Uterus (tissue), 4 donors: Measurements from ENCODE around the gene SHC4. TPM values are rescaled to one million over a fixed set of nuclear protein-coding genes. Genes with fewer than 3 reads are reported as not detected.

Experiments
- DNase-seq, 2 donors: peaks; one replicate each; pipeline ENCODE4 v3.0.0-alpha.2; 2019 to 2020
- H3K27ac ChIP-seq, 2 donors: fragments of 200-600 bp; sonication (generic); 1 replicate in 1 of 2; 2 replicates in 1 of 2; pipeline ENCODE4 v1.5.1; 2016 to 2018
- H3K27me3 ChIP-seq, 2 donors: fragments of 200-600 bp; sonication (generic); one replicate each; pipeline ENCODE4 v1.5.1; 2018 to 2019; ENCODE audit warnings: control low read depth in 1 of 2
- H3K36me3 ChIP-seq, 2 donors: fragments of 200-600 bp; sonication (generic); one replicate each; pipeline ENCODE4 v1.5.1; 2019; ENCODE audit warnings: control low read depth in 1 of 2
- H3K4me1 ChIP-seq, 2 donors: fragments of 200-600 bp; sonication (generic); one replicate each; pipeline ENCODE4 v1.5.1; 2018 to 2019; ENCODE audit warnings: control low read depth in 1 of 2
- H3K4me3 ChIP-seq, 2 donors: fragments of 200-600 bp; sonication (generic); 1 replicate in 1 of 2; 2 replicates in 1 of 2; pipeline ENCODE4 v1.5.1; 2018 to 2019; ENCODE audit warnings: mild to moderate bottlenecking in 1 of 2
- H3K9me3 ChIP-seq, 2 donors: fragments of 200-600 bp; sonication (generic); one replicate each; pipeline ENCODE4 v1.5.1; 2019; ENCODE audit warnings: control low read depth in 1 of 2
- CTCF ChIP-seq, 4 experiments: fragments of 200-600 bp in 2 of 4; fragments of 450-650 bp in 2 of 4; sonication (generic) in 2 of 4; IDR thresholded peaks; one replicate each; pipeline ENCODE4 v1.5.1; 2016 to 2019; ENCODE audit warnings: antibody characterized with exemption in 4 of 4, mild to moderate bottlenecking in 2 of 4, moderate library complexity in 1 of 4
- POLR2A ChIP-seq, 2 donors: fragments of 450-650 bp; IDR thresholded peaks; one replicate each; pipeline ENCODE4 v1.6.1; 2016; ENCODE audit warnings: antibody characterized with exemption in 2 of 2, mild to moderate bottlenecking in 1 of 2, moderate library complexity in 1 of 2
- intact Hi-C: fragments of 100-400 bp; cut with DNase I; formaldehyde crosslinking; loops from one replicate; pipeline ENCODE4 v1.15.1; 2023; ENCODE audit warnings: low total_unique reads
- total RNA-seq, 4 donors: library from RNA; depleted of rRNA in 3 of 4; stranded (reverse); fragments of >200 nt in 3 of 4; gene quantifications; one replicate each; pipeline versions ENCODE4 v1.1.0 to v1.2.4, GENCODE V29; 2014 to 2023
- donor health status: DM: yes; HTN: yes; CAD: no.

SHC4 gene
- total RNA-seq, 4 donors from 2014 or later: 0.88 to 6.8 (median 5.0) TPM; not detected in 1

GRCh38 chr15:48802257-48802656 lies 161.5 kb downstream of the SHC4 start:
- H3K27ac ChIP-seq: no peak overlapping the region
- no peaks in the 10 kb centered on the region for H3K9me3 ChIP-seq
- no peaks in the 10 kb centered on the region for H3K27me3 ChIP-seq
- no peak overlapping the region for H3K4me3 ChIP-seq
- DNase-seq: no peak
- TF ChIP-seq POLR2A (IDR thresholded peaks at IDR 0.05) (no peak), CTCF (IDR thresholded peaks at IDR 0.05) (no peak)
- no peaks in the 10 kb centered on the region for H3K4me1 ChIP-seq
- intact Hi-C loops: no loop called here
- no peaks in the 10 kb centered on the region for H3K36me3 ChIP-seq

- peak overlapping the region in 1 of 2 donors; percentile 24 for H3K27ac ChIP-seq
- H3K4me3 ChIP-seq: no peak overlapping the region
- no peak for DNase-seq
- no peaks in the 10 kb centered on the region for H3K27me3 ChIP-seq
- H3K36me3 ChIP-seq: no peaks in the 10 kb centered on the region
- no peaks in the 10 kb centered on the region for H3K4me1 ChIP-seq
- H3K9me3 ChIP-seq: no peaks in the 10 kb centered on the region
- intact Hi-C loops: no loop called here
- no peak for TF ChIP-seq POLR2A (IDR thresholded peaks at IDR 0.05)
- TF ChIP-seq CTCF (IDR thresholded peaks at IDR 0.05): peak; percentile 32 to 41 (median 36)
These were observed 162.8 kb downstream of the SHC4 start for GRCh38 chr15:48800811-48801455.

- no peaks in the 10 kb centered on the region for H3K4me1 ChIP-seq
- TF ChIP-seq CTCF (IDR thresholded peaks at IDR 0.05) (no peak), POLR2A (IDR thresholded peaks at IDR 0.05) (no peak)
- intact Hi-C loops: no loop called here
- DNase-seq: no peak
- H3K36me3 ChIP-seq: no peaks in the 10 kb centered on the region
- H3K27me3 ChIP-seq: no peaks in the 10 kb centered on the region
- H3K4me3 ChIP-seq: no peak overlapping the region
- no peaks in the 10 kb centered on the region for H3K9me3 ChIP-seq
- H3K27ac ChIP-seq: peak overlapping the region in 1 of 2 donors; percentile 24
These were observed 163.5 kb downstream of the SHC4 start for GRCh38 chr15:48800245-48800644.

GRCh38 chr15:48798319-48798718 lies 165.4 kb downstream of the SHC4 start:
- TF ChIP-seq CTCF (IDR thresholded peaks at IDR 0.05): no peak
- TF ChIP-seq POLR2A (IDR thresholded peaks at IDR 0.05): no peak
- no peak overlapping the region for H3K4me3 ChIP-seq
- H3K27me3 ChIP-seq: no peaks in the 10 kb centered on the region
- no peak overlapping the region for H3K27ac ChIP-seq
- H3K36me3 ChIP-seq: no peaks in the 10 kb centered on the region
- no peaks in the 10 kb centered on the region for H3K4me1 ChIP-seq
- DNase-seq: no peak
- no peaks in the 10 kb centered on the region for H3K9me3 ChIP-seq
- intact Hi-C loops: no loop called here

GRCh38 chr15:48796930-48797329 lies 166.8 kb downstream of the SHC4 start:
- no peaks in the 10 kb centered on the region for H3K4me1 ChIP-seq
- TF ChIP-seq POLR2A (IDR thresholded peaks at IDR 0.05): no peak
- no peak for TF ChIP-seq CTCF (IDR thresholded peaks at IDR 0.05)
- no peak for DNase-seq
- H3K27ac ChIP-seq: no peak overlapping the region
- no peaks in the 10 kb centered on the region for H3K27me3 ChIP-seq
- intact Hi-C loops: no loop called here
- no peaks in the 10 kb centered on the region for H3K9me3 ChIP-seq
- H3K36me3 ChIP-seq: no peaks in the 10 kb centered on the region
- no peak overlapping the region for H3K4me3 ChIP-seq
